ENCODE data around the gene NXF2. TPM values are rescaled to one million over a fixed set of nuclear protein-coding genes. Genes with fewer than 3 reads are reported as not detected.
"Not testable (repeated sequence)": the region's sequence is repeated elsewhere in the genome, so short reads cannot be mapped to it uniquely, and the experiment has no call there.

NXF2 gene, protein sequence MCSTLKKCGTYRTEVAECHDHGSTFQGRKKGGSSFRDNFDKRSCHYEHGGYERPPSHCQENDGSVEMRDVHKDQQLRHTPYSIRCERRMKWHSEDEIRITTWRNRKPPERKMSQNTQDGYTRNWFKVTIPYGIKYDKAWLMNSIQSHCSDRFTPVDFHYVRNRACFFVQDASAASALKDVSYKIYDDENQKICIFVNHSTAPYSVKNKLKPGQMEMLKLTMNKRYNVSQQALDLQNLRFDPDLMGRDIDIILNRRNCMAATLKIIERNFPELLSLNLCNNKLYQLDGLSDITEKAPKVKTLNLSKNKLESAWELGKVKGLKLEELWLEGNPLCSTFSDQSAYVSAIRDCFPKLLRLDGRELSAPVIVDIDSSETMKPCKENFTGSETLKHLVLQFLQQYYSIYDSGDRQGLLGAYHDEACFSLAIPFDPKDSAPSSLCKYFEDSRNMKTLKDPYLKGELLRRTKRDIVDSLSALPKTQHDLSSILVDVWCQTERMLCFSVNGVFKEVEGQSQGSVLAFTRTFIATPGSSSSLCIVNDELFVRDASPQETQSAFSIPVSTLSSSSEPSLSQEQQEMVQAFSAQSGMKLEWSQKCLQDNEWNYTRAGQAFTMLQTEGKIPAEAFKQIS
- not detected in 2 replicates for total RNA-seq

DNA sequence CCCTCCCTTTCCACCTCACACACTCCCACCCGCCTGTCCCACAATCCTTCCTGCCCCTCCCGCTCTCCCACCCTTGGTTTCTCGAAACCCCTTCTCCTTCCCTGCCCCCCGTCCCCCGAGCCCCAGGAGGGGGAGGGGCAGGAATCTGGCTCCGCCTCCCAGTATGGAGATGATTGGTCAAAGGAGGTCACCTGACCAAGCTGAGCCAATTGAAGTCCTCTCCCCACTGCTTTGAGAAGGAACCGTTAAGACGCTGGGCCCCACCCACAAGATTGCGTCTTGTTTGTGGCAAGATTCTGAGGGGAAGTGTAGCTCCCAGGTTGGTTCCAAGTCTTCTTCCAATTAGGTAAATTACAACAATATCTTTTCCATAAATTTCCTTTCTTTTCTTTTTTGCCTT is at the start of gene NXF2:
TSS of gene NXF2 (plus strand) at position 275 of the 400 bp plus-strand sequence. CDS start 59,912 bp downstream, outside the sequence.
- DNase-seq (ENCODE audit: low read depth in 2 of 2) = not testable (repeated sequence)

DNA sequence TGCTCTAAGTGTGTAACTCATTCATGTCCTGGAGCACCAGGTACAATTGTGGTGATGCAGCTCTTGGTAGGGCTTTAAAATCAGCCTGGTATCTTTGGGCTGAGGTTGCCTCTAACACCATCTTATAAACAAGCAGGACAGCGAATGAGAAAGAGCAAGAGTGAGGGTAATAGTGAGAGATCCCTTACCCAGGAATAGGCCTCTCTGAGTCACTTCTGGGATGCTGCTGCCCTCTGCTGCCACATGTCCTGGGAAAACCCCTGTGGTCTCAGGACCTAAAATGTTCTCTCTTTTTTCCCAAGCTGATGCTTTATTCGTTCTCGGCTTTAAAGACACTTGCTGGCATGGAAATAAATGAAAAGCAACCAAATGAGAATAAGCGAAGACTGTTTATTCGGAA is 39.0 kb upstream of the NXF2 start:
- DNase-seq (ENCODE audit: low read depth in 2 of 2) = not testable (repeated sequence)

DNA sequence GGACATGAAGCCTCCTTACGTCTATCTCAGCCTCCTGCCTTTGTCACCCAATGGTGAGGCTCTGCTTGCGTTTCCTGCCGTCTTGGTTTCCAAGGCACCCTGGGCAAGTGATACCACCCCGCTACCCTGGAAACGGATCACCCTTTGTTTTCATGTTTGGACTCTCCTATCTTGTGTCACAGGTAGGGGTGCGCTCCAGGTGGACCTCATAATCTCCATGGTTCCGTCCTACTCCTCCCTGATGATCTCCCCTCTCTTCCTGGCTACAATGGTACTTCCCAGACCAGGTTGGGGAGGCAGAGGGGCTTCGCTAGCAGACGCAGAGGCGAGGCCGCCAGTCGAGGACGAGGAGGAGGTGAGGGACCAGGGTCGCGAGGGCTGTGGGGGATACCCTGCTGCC is 32.0 kb upstream of the NXF2 start, which contains the start of gene TCP11X1:
TSS of gene TCP11X1 (plus strand) at position 316 of the 400 bp plus-strand sequence.
- not testable (repeated sequence) for DNase-seq (ENCODE audit: low read depth in 2 of 2)

DNA sequence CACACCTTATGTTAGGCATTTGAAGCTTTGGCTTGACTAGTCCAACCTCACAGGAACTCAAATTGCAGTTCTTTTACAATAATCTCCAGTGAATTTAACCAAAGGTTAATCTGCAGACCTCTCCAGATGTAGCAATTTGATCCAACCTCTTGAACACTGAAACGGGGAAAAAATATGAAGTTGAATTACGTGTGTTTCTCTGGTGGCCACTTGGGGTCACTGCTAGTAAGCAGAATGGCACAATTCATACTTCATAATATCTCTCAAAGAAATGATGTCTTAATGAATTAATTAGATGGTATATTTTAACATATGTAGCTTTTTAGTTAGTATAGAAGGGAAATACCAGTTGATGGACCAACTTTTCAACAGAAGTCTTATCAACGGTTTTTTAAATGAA is 30.5 kb upstream of the NXF2 start:
- DNase-seq (ENCODE audit: low read depth in 2 of 2) = not testable (repeated sequence)

DNA sequence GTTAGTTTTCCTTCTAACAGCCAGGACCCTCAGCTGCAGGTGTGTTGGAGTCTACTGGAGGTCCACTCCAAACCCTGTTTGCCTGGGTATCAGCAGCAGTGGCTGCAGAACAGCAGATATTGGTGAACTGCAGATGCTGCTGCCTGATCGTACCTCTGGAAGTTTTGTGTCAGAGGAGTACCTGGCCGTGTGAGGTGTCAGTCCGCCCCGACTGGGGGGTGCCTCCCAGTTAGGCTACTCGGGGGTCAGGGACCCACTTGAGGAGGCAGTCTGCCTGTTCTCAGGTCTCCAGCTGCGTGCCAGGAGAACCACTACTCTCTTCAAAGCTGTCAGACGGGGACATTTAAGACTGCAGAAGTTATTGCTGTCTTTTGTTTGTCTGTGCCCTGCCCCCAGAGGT is 11.3 kb upstream of the NXF2 start:
- DNase-seq (ENCODE audit: low read depth in 2 of 2) = not testable (repeated sequence)

DNA sequence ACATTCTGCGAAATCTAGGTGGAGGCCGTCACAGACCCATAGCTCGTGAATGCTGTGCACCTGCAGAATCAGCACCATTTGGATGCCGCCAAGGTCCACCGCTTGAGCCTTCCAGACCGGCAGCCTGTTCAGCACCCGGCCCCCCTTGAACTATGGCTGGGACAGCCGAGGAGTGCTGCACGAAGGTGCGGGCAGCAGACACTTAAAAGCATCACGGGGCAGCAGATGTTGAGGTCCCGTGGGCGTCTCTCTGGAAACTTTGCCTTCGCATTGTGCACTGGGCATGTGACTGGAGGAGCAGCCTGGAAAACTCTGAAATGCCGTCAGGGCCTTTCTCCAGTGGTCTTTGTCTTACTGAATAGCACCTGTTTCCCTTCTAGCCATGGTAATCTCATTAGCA is 6.7 kb upstream of the NXF2 start:
- DNase-seq (ENCODE audit: low read depth in 2 of 2) = not testable (repeated sequence)

DNA sequence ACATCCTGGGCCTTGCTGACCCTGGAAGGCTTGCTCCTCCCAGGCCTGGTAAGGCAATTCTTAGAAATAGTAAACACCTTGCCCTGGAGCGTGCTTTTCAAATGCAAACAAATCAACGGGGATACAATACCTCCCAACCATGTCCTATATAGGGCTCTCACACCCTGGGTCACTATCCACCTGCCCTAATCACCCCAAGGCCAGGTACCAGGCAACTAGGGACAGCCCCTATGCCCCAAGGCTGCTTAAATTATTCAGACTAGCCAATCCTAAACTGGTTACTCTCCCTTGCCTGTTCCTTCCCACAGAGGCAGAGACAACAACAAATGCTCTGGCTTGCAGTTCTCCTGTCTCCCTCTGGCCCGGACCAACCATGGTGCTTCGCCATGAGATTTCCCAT is 25.3 kb downstream of the NXF2 start:
- DNase-seq (ENCODE audit: low read depth in 2 of 2) = not testable (repeated sequence)

DNA sequence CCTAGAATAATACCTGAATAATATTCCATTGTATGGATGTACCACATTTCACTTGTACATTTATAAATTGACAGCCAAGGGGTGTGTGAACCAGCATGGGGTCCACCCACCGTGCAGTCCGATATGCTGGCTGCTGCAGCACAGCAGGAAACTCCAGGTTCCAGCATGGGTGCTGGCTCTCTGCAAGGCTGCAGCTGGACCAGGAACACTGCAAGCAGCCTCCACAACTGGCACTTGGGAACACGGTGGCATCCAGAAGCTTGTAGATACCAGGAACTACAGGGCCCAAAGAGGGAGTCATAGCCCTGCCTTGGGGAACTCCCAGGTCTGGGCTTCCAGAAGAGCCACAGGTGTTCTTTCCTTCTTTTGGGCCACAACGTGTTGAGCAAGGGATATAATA is 91.2 kb downstream of the NXF2 start:
- DNase-seq (ENCODE audit: low read depth in 2 of 2) = no peak

DNA sequence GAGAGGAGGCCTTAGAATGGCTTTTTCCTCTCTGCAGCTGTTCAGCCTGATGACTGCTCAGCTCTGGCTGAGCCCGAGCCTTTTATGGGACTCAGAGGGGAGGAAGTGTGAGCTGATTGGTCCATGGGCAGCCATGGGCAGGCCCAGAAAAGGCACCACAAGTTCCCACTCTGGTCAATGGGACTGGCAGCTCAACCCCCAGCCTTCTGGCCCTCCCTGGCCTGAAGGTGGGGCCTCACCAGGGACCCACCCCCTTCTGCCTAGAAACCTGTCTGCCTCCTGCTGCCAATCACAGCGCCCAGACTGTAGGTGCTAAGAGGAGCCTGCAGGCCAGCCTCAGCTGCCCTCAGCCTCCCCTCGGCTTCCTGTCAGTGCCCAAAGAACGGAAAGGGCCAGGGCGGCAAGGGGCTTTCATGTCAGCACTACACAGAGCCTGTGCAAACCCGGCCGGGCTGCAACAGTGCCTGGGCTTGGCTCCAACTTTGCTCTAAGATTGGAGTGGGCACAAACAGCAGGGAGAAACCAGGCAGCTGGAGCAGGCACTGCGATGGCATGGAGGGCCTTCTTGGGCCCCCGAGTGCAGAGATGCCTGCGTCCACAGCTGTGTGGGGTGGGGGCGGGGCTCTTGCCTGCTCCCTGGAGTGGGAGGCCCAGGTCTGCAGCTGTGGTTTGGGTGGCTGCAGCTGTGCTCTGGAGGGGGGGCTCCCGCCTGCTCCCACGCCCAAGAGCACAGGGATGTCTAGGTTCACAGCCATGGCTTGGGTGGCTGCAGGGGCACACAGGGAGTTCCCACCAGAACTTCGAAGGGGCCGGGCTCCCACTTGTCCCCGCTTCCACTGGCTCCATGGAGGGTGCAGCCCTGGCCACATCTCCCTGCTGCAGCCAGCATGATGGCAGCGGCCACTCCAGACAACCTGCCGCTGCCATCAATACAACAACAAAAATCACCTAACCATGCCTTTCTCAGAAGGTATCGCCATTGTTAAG is 92.6 kb downstream of the NXF2 start:
- no peak for DNase-seq (ENCODE audit: low read depth in 2 of 2)

DNA sequence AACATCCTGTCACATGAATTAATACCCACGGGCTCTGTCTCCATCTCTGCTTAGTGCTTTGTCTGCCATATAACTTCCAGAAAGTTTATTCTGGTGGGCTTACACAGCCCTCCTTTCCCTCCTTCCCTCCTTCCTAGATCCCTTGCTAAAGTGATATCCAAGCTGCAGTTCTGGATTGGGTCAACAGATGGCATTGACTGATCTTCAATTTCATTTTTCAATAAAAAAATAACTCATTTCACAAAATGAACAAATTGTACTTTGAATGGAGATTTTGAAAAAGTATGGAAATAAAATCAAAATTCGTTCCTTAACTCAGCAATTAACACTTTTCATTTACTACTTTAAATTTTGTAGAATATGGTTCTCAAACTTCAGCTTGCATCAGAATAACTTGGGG is 94.9 kb downstream of the NXF2 start:
- no peak for DNase-seq (ENCODE audit: low read depth in 2 of 2)

DNA sequence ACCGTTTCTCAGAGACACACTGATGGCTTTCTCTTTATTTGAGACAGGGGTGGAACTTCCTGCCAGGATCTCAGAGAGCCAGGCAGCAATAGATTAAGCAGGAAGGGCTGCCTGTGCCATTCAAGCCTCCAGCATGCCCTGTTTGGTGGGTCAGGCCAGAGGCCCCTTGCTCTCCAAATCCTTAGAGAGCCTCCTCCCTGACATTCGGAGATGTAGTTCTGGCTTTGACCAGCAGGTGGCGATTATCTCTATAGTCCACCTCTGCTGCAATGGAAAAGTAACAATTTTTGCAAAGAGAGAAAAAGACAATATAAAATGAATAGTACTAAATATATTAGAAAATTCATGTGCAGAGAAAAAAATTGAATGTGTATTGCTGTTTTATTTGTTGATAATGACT is 98.9 kb downstream of the NXF2 start:
- peak; percentile 21 to 34 for DNase-seq (ENCODE audit: low read depth in 2 of 2)

Other genes starting within 250 kb of the NXF2 start
- gene TCEAL2, start 121.5 kb upstream of the NXF2 start, total RNA-seq = not detected in 2 replicates
- gene TCEAL6, start 104.7 kb upstream of the NXF2 start, total RNA-seq = not detected in 2 replicates
- 0.90 and 1.6 TPM in 2 replicates for gene BEX5, start 91.2 kb upstream of the NXF2 start, total RNA-seq
- not detected in 2 replicates for gene TCP11X1, start 31.9 kb upstream of the NXF2 start, total RNA-seq
- not detected in 2 replicates for gene NXF2B, start 192.8 kb downstream of the NXF2 start, total RNA-seq
- gene TCP11X2, start 224.6 kb downstream of the NXF2 start, total RNA-seq = not detected in 2 replicates